GM18909 (cell line): Measurements from ENCODE around the gene TOMM20.
A peak's percentile ranks its signal among the peaks of the same experiment; 100 is the strongest.
"Not testable (repeated sequence)": the region's sequence is repeated elsewhere in the genome, so short reads cannot be mapped to it uniquely, and the experiment has no call there.

Source experiments
- ATAC-seq: cut with Tn5 transposase; IDR thresholded peaks from one replicate; pipeline ENCODE4 v1.9.1; 2021; ENCODE audit warnings: mild to moderate bottlenecking; ENCODE audit not compliant: unreplicated experiment, poor library complexity

TOMM20 gene

GRCh38 chr1:235128456-235129328 is at the start of gene TOMM20:
Gene TOMM20, minus strand, starts transcription at chr1:235128837. Its CDS starts 122 bp downstream, at chr1:235128715.
- ATAC-seq = peak; percentile 96

DNA sequence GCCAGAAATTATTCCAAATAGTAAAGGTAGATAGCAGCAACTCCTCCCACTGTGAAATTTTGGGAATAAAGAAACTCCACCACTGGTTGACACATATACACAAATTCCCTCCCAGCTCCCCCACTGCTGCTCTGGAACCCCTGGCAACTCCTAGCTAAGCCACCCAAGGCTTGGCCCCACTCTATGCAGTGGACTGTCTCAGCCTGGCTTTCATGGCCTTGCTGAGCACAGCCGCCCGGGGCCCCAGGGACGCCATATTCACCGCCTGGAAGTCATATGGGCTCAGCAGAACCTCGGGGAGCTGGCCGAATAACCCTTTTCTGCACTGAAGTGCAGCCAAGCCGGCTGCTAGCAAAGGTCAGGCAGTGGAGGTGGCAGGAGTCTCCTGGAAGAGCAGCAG is 47.8 kb upstream of the TOMM20 start:
- no peak for ATAC-seq

GRCh38 chr1:235169986-235170385 is 41.3 kb upstream of the TOMM20 start:
- ATAC-seq = no peak

GRCh38 chr1:235168375-235168774 is 39.7 kb upstream of the TOMM20 start:
- no peak for ATAC-seq

DNA sequence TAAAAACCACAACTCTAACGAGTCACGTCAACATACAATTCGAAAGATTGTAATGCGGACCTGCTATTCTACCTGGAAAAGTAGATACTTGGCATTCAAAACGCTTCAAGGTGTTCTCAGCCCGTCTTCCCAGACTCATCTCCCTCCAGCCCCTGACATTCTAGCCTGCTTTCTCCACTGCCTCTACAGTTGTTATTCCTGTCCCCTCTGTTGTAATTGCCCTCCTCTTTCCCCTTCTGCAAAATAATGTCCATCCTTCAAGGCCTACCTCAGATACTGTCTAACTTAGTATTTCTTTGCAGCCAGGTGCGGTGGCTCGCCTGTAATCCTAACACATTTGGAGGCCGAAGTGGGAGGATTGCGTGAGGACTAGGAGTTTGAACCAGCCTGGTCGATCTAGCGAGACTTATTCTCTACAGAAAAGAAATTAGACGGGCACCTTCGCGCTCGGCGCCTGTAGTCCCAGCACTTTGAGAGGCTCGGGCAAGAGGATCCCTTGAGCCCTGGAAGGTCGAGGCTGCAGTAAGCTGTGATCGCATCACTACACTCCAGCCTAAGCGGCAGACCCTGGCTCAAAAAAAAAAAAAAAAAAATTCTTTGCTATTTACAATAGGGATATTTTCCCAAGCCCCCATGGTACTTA is 33.2 kb upstream of the TOMM20 start:
- no peak for ATAC-seq

DNA sequence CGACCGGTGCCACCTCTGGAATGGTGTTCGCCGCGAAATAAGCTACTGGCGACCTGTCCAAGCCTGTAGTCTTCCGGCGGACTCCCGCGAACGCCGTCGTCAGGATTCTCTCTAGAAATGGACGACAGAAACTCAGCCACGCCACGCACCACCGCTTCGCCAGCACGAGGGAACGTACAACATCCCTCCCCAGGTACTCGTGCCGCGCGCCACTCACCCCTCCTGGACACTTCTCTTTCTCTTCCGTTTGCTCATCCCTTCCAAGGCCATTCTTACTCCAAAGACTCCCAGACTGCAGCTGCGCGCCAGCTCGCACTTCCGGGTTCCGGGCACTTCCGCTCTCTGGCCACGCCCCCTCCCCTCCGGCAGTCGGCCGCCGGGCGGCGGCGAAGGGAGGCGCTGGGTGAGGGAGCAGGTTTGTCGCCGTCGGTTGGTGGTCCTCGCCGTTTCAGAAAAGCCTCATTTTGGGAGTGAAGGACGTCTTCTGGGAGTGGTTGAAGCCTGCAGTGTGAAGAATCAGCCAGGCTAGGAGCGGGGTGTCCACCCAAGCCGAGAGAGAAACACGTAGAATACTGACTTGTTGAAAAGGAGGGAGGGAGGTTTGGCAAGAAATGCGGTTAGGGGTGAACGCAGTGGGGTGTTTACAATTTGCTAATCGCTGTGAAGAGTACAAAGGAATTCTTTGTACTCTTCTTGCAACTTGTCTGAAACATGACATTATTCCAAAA is 32.5 kb upstream of the TOMM20 start, which contains the start of gene RBM34:
RBM34 (minus strand) TSS at position 294 of the 728 bp plus-strand sequence; CDS start at position 270, 24 bp downstream.
- peak; percentile 97 for ATAC-seq

- peak; percentile 39 for ATAC-seq
These were observed 31.8 kb upstream of the TOMM20 start for GRCh38 chr1:235160383-235160956.

GRCh38 chr1:235159930-235160329 is 31.3 kb upstream of the TOMM20 start:
- not testable (repeated sequence) for ATAC-seq

DNA sequence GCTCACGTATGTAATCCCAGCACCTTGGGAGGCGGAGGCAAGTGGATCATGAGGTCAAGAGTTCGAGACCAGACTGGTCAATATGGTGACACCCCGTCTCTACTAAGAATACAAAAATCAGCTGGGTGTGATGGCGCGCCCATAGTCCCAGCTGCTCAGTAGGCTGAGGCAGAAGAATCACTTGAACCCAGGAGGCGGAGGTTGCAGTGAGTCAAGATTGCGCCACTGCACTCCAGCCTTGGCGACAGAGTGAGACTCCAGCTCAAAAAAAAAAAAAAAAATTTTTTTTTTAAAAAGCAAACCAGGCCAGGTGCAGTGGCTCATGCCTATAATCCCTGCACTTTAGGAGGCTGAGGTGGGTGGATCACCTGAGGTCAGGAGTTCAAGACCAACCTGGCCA is 30.6 kb upstream of the TOMM20 start:
- not testable (repeated sequence) for ATAC-seq

- ATAC-seq = no peak
These were observed 30.0 kb upstream of the TOMM20 start for GRCh38 chr1:235158680-235159079.

GRCh38 chr1:235157150-235157549 is 28.5 kb upstream of the TOMM20 start:
- no peak for ATAC-seq

DNA sequence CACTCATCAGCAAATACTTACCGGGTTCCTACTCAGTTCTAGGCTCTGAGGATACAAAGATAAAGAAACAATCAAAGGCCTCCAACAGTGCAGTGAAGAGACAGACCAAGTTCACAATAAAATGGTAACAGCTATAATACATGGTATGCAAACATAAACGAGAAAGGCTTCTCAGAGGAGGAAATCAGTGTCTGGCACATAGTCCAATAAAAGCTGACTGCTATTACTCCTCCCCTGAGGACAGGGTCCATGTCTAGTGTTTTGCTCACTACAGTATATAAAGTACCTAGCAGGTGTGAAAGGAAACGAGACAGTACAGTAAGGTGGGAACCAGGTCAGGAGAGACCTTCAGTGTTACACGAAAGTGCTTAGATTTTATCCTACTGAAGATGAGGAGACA is 28.1 kb upstream of the TOMM20 start:
- no peak for ATAC-seq

DNA sequence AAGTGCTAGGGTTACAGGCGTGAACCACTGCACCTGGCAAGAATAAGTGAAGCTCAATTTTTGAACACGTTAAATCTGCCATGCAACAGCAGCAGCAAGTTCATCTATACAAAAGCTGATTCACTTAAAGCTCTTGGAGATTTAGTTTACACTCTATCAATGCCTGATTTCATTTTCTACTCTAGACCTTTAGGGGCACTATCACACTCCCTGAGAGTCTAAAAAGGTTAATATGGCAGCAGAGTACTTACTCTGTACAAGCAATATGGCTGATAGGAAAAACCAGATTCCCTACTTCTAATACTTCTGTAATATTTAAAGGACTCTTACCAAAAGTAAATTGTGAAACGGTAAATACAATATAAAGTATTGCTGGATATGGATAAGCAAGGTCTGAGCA is 27.6 kb upstream of the TOMM20 start:
- no peak for ATAC-seq

DNA sequence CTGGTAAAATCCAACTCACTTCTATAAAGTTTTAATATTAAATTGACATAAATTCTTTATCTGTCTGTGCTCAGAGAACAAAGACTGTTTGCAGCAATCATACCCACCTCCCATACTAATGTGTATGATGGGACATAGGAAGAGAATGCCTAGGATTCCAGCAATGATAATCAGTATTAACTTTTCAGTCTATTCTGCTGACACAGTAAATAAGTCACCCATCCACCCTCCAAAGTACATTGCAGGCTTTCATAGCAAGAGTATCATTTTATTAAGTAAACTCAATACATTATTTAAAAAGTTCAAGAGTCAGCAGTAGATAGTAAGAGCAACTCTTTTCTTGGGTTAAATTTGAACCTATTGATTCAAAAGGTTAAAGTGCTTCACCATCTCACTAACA is 23.6 kb upstream of the TOMM20 start:
- no peak for ATAC-seq

DNA sequence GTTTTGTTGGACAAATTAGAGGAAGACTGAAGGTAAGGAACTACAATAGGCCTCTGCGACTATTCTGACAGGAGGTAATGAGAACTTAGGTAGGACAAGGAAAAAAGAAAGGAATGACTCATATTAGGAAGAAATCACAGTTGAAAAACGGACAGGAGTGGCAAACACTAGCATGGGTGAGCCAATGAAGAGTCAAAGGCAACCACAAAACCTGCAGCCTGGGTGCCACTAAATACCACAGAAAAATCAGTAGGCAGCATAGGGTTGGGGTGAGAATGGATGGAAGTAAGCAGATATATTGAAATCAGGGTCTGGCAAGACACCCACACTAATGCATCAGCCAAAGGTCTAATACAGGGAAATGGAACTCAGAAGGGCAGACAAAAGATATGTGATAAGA is 22.4 kb upstream of the TOMM20 start:
- no peak for ATAC-seq

DNA sequence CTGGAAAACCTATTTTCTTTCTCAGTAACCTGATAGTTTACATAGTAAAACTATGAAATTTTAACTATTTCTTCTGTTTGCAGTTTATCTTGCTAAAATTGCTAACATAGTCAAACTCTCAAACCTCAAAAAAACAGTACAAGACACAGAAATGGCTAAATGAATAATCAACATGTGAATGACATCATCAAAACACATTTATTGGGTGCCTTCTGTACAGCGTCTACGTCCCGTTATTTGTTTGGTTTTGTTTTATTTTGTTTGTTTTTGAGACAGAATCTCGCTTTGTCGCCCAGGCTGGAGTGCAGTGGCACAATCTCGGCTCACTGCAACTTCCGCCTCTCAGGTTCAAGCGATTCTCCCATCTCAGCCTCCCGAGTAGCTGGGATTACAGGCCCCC is 21.2 kb upstream of the TOMM20 start:
- ATAC-seq = no peak

- no peak for ATAC-seq
These were observed 18.6 kb upstream of the TOMM20 start for GRCh38 chr1:235147269-235147668.

GRCh38 chr1:235145639-235146038 is 17.0 kb upstream of the TOMM20 start:
- ATAC-seq = no peak

- no peak for ATAC-seq
These were observed 14.4 kb upstream of the TOMM20 start for GRCh38 chr1:235142991-235143390.

- no peak for ATAC-seq
These were observed 10.7 kb upstream of the TOMM20 start for GRCh38 chr1:235139315-235139714.

GRCh38 chr1:235138821-235139220 is 10.2 kb upstream of the TOMM20 start:
- ATAC-seq = no peak
